ENCODE results near the gene RRP7A. TPM values are rescaled to one million over a fixed set of nuclear protein-coding genes. Genes with fewer than 3 reads are reported as not detected.
A peak's percentile ranks its signal among the peaks of the same experiment; 100 is the strongest.

Gene RRP7A
- total RNA-seq, 1 experiment from 2014 or later: 101 TPM

- Mint-ChIP-seq H3K27me3 (ENCODE audit: low read depth) (no peaks in the 10 kb centered on the region), H3K27ac (peak overlapping the region in 2 of 3 experiments; percentile 45 to 56; a peak in 1 of 7 replicates), H3K4me1 (peaks cover 17 to 31% of the 10 kb centered on the region in 2 experiments), H3K9me3 (no peaks in the 10 kb centered on the region), H3K36me3 (ENCODE audit: insufficient read depth in 1 of 3, low read depth in 3 of 3) (peaks cover 22 to 51% (median 36%) of the 10 kb centered on the region in 3 experiments), H3K4me3 (no peak overlapping the region)
- TF ChIP-seq CTCF (conservative IDR thresholded peaks at IDR 0.05): no peak
- DNase-seq: no peak
- no peak overlapping the region for H4K5ac ChIP-seq (ENCODE audit: insufficient read length, low read depth, low read length)
- H3T11ph ChIP-seq (ENCODE audit: low read length): no peak overlapping the region
- H3K18ac ChIP-seq (ENCODE audit: insufficient read length, low read depth, low read length): no peak overlapping the region
- peaks cover 3% of the 10 kb centered on the region for H3K79me1 ChIP-seq (ENCODE audit: insufficient read depth, low read depth, low read length, poor library complexity, severe bottlenecking)
- no peak overlapping the region for H3K27ac ChIP-seq (ENCODE audit: insufficient read length, low read depth, low read length)
- no peaks in the 10 kb centered on the region; the same call in 1 of the 2 replicates for H3K4me1 ChIP-seq (ENCODE audit: insufficient read depth, low read length)
- WGBS (ENCODE audit: extremely low coverage, insufficient read length, low lambda C conversion rate): no CpG with 5 or more reads among the region's 10 CpGs
- no peak overlapping the region for H3K56ac ChIP-seq (ENCODE audit: insufficient read length, low read depth, low read length)
- no peak overlapping the region for H3K4ac ChIP-seq (ENCODE audit: low read depth, low read length)
- H3K14ac ChIP-seq (ENCODE audit: insufficient read depth, low read length): no peak overlapping the region; the same call in 1 of the 2 replicates
- no peaks in the 10 kb centered on the region for H3K23me2 ChIP-seq (ENCODE audit: insufficient read length, low read depth, low read length, poor library complexity, severe bottlenecking)
- H4K20me1 ChIP-seq (ENCODE audit: control insufficient read depth, insufficient read depth, insufficient read length): no peaks in the 10 kb centered on the region
- no peak overlapping the region for H3K23ac ChIP-seq (ENCODE audit: insufficient read length, low read depth, low read length)
- H3K79me2 ChIP-seq (ENCODE audit: insufficient read depth, low read length): no peaks in the 10 kb centered on the region
- no peak overlapping the region for H2AK5ac ChIP-seq (ENCODE audit: insufficient read length, low read length)
- H4K91ac ChIP-seq (ENCODE audit: insufficient read length, low read depth, low read length): no peak overlapping the region
- no peak overlapping the region for H2BK120ac ChIP-seq (ENCODE audit: low read depth, low read length, poor library complexity, severe bottlenecking)
- no peak overlapping the region for H3K9ac ChIP-seq (ENCODE audit: extremely low read depth, insufficient read length, low read length)
- H2AFZ ChIP-seq (ENCODE audit: low read length): no peak overlapping the region
- H4K8ac ChIP-seq (replicated peaks; ENCODE audit: insufficient read length, low read depth, low read length): no peak overlapping the region
- H2BK15ac ChIP-seq (ENCODE audit: low read depth, low read length): no peak overlapping the region; the same call in 1 of the 2 replicates
- H3K4me2 ChIP-seq (ENCODE audit: insufficient read depth, insufficient read length, low read length): no peak overlapping the region
- no peaks in the 10 kb centered on the region for H3K9me3 ChIP-seq (ENCODE audit: control insufficient read depth, low read depth, low read length)
- H3K27me3 ChIP-seq (ENCODE audit: insufficient read depth, low read length): no peaks in the 10 kb centered on the region
- no peak overlapping the region for H2BK5ac ChIP-seq (ENCODE audit: insufficient read length, low read length)
- H2BK20ac ChIP-seq (ENCODE audit: low read depth, low read length, poor library complexity, severe bottlenecking): no peak overlapping the region
- no peak overlapping the region for H2BK12ac ChIP-seq (ENCODE audit: insufficient read length, low read depth, low read length)
Measured at GRCh38 chr22:42511401-42511891, 8.2 kb downstream of the RRP7A start.

Measured in H9 (cell line).